ENCODE data around the gene SCART1. TPM values are rescaled to one million over a fixed set of nuclear protein-coding genes. Genes with fewer than 3 reads are reported as not detected.

Gene SCART1
- total RNA-seq, 2 donors from 2014 or later, result 10.6 to 12.1 TPM

- Histone ChIP-seq H3K36me3 (peaks cover 4% of the 10 kb centered on the region), H3K4me3 (no peak overlapping the region), H3K9me3 (no peaks in the 10 kb centered on the region), H3K4me1 (ENCODE audit: control insufficient read depth in 1 of 2, low read depth in 2 of 2) (no peaks in the 10 kb centered on the region), H3K27ac (no peak overlapping the region), H3K27me3 (replicated peaks; ENCODE audit: insufficient read depth) (no peaks in the 10 kb centered on the region)
- DNase-seq (ENCODE audit: low spot score) (no peak), ATAC-seq (ENCODE audit: insufficient number of reproducible peaks, low FRiP score, low read depth) (no peak)
- no peak for TF ChIP-seq CTCF (IDR thresholded peaks at IDR 0.05)
Observed at GRCh38 chr10:133474027-133474426, 20.3 kb downstream of the SCART1 start.

- Histone ChIP-seq H3K27ac (no peak overlapping the region), H3K4me3 (no peak overlapping the region), H3K4me1 (ENCODE audit: control insufficient read depth in 1 of 2, low read depth in 2 of 2) (no peaks in the 10 kb centered on the region), H3K27me3 (replicated peaks; ENCODE audit: insufficient read depth) (no peaks in the 10 kb centered on the region), H3K36me3 (no peaks in the 10 kb centered on the region), H3K9me3 (no peaks in the 10 kb centered on the region)
- DNase-seq (ENCODE audit: low spot score), result no peak
- no peak for ATAC-seq (ENCODE audit: insufficient number of reproducible peaks, low FRiP score, low read depth)
- no peak for TF ChIP-seq CTCF (IDR thresholded peaks at IDR 0.05)
Observed at GRCh38 chr10:133474665-133475424, 21.1 kb downstream of the SCART1 start.

- Histone ChIP-seq H3K27ac (no peak overlapping the region), H3K9me3 (no peaks in the 10 kb centered on the region), H3K4me3 (no peak overlapping the region), H3K27me3 (replicated peaks; ENCODE audit: insufficient read depth) (no peaks in the 10 kb centered on the region), H3K36me3 (no peaks in the 10 kb centered on the region), H3K4me1 (ENCODE audit: control insufficient read depth in 1 of 2, low read depth in 2 of 2) (no peaks in the 10 kb centered on the region)
- no peak for TF ChIP-seq CTCF (IDR thresholded peaks at IDR 0.05)
- DNase-seq (ENCODE audit: low spot score) (no peak), ATAC-seq (ENCODE audit: insufficient number of reproducible peaks, low FRiP score, low read depth) (no peak)
Observed at GRCh38 chr10:133475425-133475734, 21.6 kb downstream of the SCART1 start.

- DNase-seq (ENCODE audit: low spot score) (no peak), ATAC-seq (ENCODE audit: insufficient number of reproducible peaks, low FRiP score, low read depth) (no peak)
- Histone ChIP-seq H3K36me3 (no peaks in the 10 kb centered on the region), H3K4me1 (ENCODE audit: control insufficient read depth in 1 of 2, low read depth in 2 of 2) (no peaks in the 10 kb centered on the region), H3K27ac (no peak overlapping the region), H3K4me3 (no peak overlapping the region), H3K27me3 (replicated peaks; ENCODE audit: insufficient read depth) (no peaks in the 10 kb centered on the region), H3K9me3 (no peaks in the 10 kb centered on the region)
- TF ChIP-seq CTCF (IDR thresholded peaks at IDR 0.05), result no peak
Observed at GRCh38 chr10:133475821-133476640, 22.3 kb downstream of the SCART1 start.

- no peak for ATAC-seq (ENCODE audit: insufficient number of reproducible peaks, low FRiP score, low read depth)
- no peaks in the 10 kb centered on the region for H3K4me1 ChIP-seq (ENCODE audit: control insufficient read depth in 1 of 2, low read depth in 2 of 2)
- no peak overlapping the region for H3K4me3 ChIP-seq
- no peak for DNase-seq (ENCODE audit: low spot score)
- no peaks in the 10 kb centered on the region for H3K36me3 ChIP-seq
- H3K27ac ChIP-seq, result no peak overlapping the region
- no peaks in the 10 kb centered on the region for H3K9me3 ChIP-seq
- TF ChIP-seq CTCF (IDR thresholded peaks at IDR 0.05), result no peak
- H3K27me3 ChIP-seq (replicated peaks; ENCODE audit: insufficient read depth), result no peaks in the 10 kb centered on the region
Observed at GRCh38 chr10:133476641-133476990, 22.9 kb downstream of the SCART1 start.
